NCI-H1105 treated with DMSO at 0.1 percent for 48 hours (cell line): ENCODE data around the gene HACL1.
A peak's percentile ranks its signal among the peaks of the same experiment; 100 is the strongest.

ENCODE experiments used
- DNase-seq: peaks from one replicate; lab custom pipeline; 2025; lab: John Stamatoyannopoulos, UW

HACL1 gene

GRCh38 chr3:15601399-15602145, at the start of gene HACL1, which contains the start of gene BTD:
Gene HACL1, minus strand, starts transcription at chr3:15601569. Its CDS starts 106 bp downstream, at chr3:15601463.
Gene BTD, plus strand, starts transcription at chr3:15601745. Its CDS starts 33,695 bp downstream, at chr3:15635440.
- DNase-seq, result no peak

GRCh38 chr3:15649858-15650257, 48.5 kb upstream of the HACL1 start:
- no peak for DNase-seq

GRCh38 chr3:15649341-15649740, 48.0 kb upstream of the HACL1 start:
- DNase-seq, result no peak

GRCh38 chr3:15647611-15648167, 46.3 kb upstream of the HACL1 start:
- no peak for DNase-seq

GRCh38 chr3:15646851-15647511, 45.6 kb upstream of the HACL1 start:
- DNase-seq, result no peak

- no peak for DNase-seq
These were observed 44.6 kb upstream of the HACL1 start for GRCh38 chr3:15645740-15646501.

GRCh38 chr3:15645246-15645645, 43.9 kb upstream of the HACL1 start:
- DNase-seq, result no peak

GRCh38 chr3:15638891-15639262, 37.5 kb upstream of the HACL1 start:
- no peak for DNase-seq

- no peak for DNase-seq
These were observed 37.0 kb upstream of the HACL1 start for GRCh38 chr3:15638193-15638890.

GRCh38 chr3:15637131-15637951, 36.0 kb upstream of the HACL1 start:
- DNase-seq, result peak; percentile 29

GRCh38 chr3:15636028-15636709, 34.8 kb upstream of the HACL1 start:
- DNase-seq, result no peak

GRCh38 chr3:15635121-15635661, 33.8 kb upstream of the HACL1 start:
- no peak for DNase-seq

GRCh38 chr3:15634671-15635070, 33.3 kb upstream of the HACL1 start:
- no peak for DNase-seq

- DNase-seq, result no peak
These were observed 32.6 kb upstream of the HACL1 start for GRCh38 chr3:15633766-15634598.

- peak; percentile 64 for DNase-seq
These were observed 31.8 kb upstream of the HACL1 start for GRCh38 chr3:15633159-15633558.

GRCh38 chr3:15632212-15632580, 30.8 kb upstream of the HACL1 start:
- DNase-seq, result no peak

GRCh38 chr3:15631426-15632211, 30.2 kb upstream of the HACL1 start:
- DNase-seq, result no peak

- DNase-seq, result no peak
These were observed 29.4 kb upstream of the HACL1 start for GRCh38 chr3:15630646-15631350.
